GM21528 (cell line): ENCODE measurements around the gene EDC3.
"Not testable (repeated sequence)": the region's sequence is repeated elsewhere in the genome, so short reads cannot be mapped to it uniquely, and the experiment has no call there.

Experiments
- ATAC-seq: cut with Tn5 transposase; IDR thresholded peaks from one replicate; pipeline ENCODE4 v1.9.1; 2021; ENCODE audit warnings: mild to moderate bottlenecking, moderate library complexity; ENCODE audit not compliant: unreplicated experiment, low FRiP score

EDC3 gene, protein sequence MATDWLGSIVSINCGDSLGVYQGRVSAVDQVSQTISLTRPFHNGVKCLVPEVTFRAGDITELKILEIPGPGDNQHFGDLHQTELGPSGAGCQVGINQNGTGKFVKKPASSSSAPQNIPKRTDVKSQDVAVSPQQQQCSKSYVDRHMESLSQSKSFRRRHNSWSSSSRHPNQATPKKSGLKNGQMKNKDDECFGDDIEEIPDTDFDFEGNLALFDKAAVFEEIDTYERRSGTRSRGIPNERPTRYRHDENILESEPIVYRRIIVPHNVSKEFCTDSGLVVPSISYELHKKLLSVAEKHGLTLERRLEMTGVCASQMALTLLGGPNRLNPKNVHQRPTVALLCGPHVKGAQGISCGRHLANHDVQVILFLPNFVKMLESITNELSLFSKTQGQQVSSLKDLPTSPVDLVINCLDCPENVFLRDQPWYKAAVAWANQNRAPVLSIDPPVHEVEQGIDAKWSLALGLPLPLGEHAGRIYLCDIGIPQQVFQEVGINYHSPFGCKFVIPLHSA

GRCh38 chr15:74695597-74696397 is at the start of gene EDC3:
Gene EDC3, minus strand, starts transcription at chr15:74696024. Its CDS starts 20,900 bp downstream, at chr15:74675124.
- peak; percentile 86 for ATAC-seq

GRCh38 chr15:74742422-74742821 is 46.6 kb upstream of the EDC3 start:
- no peak for ATAC-seq

DNA sequence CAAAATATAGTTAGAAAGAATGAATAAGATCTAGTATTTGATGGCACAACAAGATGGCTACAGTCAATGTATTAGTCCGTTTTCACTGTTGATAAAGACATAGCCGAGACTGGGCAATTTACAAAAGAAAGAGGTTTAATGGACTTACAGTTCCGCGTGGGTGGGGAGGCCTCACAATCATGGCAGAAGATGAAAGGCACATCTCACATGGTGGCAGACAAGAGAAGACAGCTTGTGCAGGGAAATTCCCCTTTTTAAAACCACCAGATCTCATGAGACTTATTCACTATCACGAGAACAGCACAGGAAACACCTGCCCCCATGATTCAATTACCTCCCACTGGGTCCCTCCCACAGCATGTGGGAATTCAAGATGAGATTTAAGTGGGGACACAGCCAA is 42.4 kb upstream of the EDC3 start:
- not testable (repeated sequence) for ATAC-seq

DNA sequence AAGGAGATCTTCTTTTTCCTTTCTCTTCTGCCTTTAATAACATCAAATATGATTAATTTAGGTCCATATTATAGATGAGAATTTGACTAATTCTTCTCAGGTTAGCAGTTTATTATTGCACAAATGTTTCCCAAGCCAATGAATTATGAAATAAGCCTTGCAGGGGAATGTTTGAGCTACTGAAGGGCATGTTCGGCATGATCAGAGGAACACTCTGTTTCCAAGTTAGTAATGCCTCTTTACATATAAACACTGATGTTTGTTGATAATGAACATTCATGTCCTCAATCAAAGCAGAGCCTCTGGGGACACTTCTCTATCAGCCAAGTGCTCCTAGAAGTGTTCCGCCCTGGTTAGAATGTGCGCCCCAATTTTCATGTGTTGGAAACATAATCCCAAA is 39.5 kb upstream of the EDC3 start:
- ATAC-seq, result no peak

DNA sequence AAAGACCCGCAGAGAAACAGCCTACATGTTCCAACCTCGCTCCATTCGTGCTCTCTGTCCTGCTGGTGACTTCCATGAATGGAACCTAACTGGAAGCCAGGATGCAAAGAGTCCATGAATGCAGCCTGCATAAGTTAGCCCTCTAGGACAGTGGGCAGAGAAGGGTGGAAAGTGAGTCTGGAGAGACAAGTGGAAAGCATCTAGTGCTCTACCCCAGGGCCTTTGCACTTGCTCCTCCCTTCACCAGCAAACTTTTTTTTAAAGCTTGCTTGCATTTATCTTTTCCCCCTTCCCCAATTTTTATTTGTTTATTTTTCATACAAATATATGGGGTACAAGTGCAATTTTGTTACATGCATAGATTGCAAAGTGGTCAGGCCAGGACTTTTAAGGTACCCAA is 37.4 kb upstream of the EDC3 start:
- ATAC-seq, result no peak

- no peak for ATAC-seq
Observed at GRCh38 chr15:74732846-74733245, 37.0 kb upstream of the EDC3 start.

- ATAC-seq, result no peak
Observed at GRCh38 chr15:74730619-74731316, 34.9 kb upstream of the EDC3 start.

GRCh38 chr15:74729372-74729771 is 33.5 kb upstream of the EDC3 start:
- ATAC-seq, result not testable (repeated sequence)

DNA sequence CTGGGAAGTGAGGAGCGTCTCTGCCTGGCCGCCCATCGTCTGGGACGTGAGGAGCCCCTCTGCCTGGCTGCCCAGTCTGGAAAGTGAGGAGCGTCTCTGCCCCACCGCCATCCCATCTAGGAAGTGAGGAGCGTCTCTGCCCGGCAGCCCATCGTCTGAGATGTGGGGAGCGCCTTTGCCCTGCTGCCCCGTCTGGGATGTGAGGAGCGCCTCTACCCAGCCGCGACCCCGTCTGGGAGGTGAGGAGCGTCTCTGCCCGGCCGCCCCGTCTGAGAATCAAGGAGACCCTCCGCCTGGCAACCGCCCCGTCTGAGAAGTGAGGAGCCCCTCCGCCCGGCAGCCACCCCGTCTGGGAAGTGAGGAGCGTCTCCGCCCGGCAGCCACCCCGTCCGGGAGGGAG is 32.9 kb upstream of the EDC3 start:
- ATAC-seq, result not testable (repeated sequence)

GRCh38 chr15:74727727-74728126 is 31.9 kb upstream of the EDC3 start:
- no peak for ATAC-seq

DNA sequence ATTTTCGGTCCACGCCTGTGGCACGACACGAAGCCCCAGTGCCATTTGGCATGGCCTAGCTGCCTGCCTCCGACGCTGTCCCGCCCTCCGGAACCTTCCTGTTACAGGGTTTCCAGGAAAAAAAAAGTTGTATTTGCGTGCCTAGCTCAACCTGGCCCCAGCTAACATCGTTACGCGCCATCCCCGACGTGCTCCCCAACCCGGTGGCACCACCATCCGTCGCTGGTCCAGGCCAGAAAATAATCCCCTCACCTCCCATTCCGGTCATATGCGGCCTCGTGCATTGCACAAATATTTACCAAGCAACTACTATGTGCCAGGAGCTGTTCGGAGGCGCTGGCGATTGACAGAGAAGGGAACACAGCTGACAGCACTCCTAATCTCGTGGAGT is 30.9 kb upstream of the EDC3 start:
- no peak for ATAC-seq

DNA sequence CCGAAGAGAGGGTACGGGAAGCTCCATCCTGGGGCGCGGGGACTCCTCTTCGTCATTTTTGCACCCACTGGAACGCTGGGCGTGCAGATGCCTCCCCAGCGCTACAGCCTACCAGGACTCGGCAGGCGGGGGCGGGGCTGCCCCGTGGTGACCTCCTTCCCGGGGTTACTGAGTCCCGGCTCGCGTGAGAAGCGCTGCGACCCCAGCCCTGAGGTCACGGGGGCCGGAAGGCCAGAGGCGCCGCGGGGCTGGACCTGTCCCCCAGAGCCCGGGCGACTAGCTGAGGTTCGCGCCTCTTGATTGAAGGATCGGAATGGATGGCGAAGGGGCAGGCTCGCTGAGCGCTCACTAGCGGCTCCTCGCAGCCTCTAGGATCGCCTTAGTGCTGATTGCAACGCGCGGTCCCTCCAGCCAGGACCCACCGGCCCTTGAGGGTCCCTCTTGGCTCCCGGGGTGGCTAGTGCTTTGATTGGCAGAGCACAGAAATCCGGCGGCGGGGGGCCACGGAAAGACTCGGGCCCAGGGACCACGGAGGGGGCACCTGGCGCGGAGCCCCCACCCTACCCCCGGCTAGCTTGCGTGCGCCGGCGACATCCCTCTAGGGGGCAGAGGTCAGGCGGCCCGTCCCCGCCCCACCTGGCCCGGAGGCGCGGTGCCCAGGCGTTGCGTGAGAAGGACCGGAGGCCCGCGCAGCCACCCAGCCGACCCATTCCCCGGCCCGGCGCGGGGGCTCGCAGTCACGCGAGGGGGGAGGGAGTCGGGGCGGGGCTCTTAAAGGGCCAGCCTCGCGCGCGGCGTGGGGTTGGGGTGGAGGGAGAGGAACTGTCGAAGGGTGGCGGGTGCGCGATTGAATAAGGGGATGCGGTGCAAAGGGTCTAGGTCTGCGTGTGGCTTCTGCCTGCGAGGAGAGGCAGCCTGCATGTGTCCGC is 30.3 kb upstream of the EDC3 start:
- no peak for ATAC-seq

GRCh38 chr15:74725225-74725774 is 29.5 kb upstream of the EDC3 start, which contains the start of gene CYP1A1:
Gene CYP1A1, minus strand, starts transcription at chr15:74725528. Its CDS starts 2,431 bp downstream, at chr15:74723097.
- no peak for ATAC-seq

DNA sequence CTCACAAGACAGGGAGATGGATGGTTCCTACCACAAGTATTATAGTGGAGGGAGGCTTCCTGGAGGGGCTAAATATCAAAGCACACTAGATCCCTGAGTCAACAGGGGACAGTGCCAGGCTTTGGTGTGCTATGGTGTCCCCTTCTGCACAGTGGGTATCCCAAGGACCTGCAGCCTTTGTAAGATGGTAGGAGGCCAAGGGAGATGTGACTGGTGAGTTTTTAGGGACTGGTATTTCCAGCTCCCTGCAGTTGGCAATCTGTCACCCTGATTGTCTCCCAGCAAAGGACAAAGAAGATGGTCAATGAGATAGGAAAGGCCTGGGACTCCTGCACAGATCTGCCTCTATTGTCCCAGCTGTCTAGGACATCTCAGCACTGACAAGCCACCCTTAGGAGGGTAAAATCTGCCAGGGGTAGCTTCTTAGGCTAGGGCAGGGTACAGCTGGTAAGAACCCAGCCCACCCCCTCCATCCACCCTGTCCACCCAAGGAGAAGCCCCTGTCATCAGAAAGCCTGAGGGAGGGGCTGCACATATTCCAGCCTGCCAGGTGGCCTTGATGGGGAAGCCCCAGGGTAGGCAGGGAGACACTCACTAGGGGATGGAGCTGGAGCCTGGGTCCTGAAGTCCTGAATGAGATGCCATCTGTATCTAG is 28.9 kb upstream of the EDC3 start:
- no peak for ATAC-seq

DNA sequence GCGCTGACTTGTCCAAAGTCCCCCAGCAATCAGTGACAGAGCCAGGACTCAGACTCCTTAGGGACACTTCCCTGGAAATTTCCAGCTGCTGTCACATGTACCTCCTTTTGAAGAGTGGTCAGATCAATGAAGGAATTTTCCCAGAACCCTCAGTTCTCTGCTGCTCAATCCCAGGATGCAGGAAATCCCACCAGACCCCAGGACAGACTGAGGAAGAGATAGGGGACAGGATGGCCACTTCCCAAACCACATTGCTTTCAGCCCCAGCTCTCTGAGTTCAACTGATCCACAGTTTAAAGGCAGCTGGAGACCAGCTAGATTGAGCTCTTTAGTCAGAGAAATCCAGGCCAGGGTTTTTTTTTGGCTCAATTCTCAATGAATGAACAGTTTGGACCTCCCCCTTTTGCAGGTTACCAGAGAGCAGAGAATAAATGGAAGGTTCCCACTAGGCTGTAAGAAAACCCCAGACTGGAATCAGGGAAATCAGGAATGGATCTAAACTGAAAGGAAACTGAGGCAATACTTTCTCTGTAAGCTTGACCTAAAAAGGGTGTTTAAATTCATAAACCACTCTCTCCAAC is 28.0 kb upstream of the EDC3 start:
- ATAC-seq, result no peak

DNA sequence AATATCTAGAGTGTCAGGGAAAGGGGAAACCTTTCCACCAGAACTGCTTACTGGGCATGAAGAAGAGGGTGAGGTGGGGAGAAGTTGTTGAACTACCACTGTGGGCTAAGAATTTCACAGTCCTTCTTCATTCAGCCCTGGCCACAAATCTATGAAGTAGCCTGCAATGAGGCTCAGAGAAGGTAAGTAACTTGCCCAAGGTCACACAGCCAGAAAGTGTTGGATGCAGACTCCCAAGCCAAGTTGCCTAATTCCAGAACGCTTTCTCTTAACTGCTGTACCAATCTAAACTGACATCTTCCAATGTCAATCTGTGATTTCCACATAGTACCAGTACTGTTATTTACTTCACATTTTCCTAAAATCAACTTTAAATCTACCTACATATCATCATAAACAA is 27.4 kb upstream of the EDC3 start:
- no peak for ATAC-seq

DNA sequence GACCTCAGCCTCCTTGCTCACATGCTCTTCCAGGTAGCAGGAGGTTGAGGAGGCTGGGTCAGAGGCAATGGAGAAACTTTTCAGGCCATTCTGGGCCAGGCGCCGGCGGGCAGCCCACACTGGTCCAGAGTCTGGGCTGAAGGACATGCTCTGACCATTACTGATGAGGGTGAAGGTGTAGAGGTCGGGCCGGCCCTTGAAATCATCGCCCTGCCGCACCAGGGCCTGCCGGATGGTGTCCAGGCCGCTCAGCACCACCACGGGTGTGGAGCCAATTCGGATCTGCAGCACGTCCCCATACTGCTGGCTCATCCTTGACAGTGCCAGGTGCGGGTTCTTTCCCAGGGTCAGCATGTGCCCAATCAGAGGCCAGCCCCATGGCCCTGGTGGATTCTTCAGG is 26.8 kb upstream of the EDC3 start:
- no peak for ATAC-seq

GRCh38 chr15:74716651-74717050 is 20.8 kb upstream of the EDC3 start:
- ATAC-seq, result no peak

- no peak for ATAC-seq
Observed at GRCh38 chr15:74712311-74712710, 16.5 kb upstream of the EDC3 start.
